GM08714 (cell line): ENCODE results near the gene PCID2.

Experiments
- H3K4me3 ChIP-seq: fragments of 200-500 bp; sonication (Bioruptor generic); 2 replicates; pipeline ENCODE4 v1.5.1; 2014; ENCODE audit warnings: mild to moderate bottlenecking, low read length, inconsistent platforms
- ZNF274 ChIP-seq: IDR thresholded peaks from 2 replicates; pipeline ENCODE4 v1.6.1; 2012; ENCODE audit warnings: mild to moderate bottlenecking, low read depth, low read length

The PCID2 gene

DNA sequence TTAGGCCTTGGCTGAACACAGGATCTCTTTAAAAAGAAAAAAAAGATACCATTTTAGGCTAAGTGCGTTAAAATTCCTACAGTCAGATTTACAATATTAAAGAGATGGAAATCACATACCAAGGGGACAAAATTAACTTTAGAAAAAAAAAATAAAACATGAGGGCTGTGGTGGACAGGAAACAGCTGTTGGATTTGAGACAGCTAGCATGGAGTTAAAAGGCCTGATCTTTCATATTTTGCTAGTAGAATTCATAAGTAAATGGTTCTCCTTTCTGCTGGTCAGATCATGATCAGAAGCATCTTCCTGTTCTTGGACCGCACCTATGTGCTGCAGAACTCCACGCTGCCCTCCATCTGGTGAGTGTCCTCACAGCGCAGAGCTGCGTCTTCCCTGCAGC is 20.7 kb upstream of the PCID2 start:
- H3K4me3 ChIP-seq: no peak overlapping the region
- TF ChIP-seq ZNF274: no peak

DNA sequence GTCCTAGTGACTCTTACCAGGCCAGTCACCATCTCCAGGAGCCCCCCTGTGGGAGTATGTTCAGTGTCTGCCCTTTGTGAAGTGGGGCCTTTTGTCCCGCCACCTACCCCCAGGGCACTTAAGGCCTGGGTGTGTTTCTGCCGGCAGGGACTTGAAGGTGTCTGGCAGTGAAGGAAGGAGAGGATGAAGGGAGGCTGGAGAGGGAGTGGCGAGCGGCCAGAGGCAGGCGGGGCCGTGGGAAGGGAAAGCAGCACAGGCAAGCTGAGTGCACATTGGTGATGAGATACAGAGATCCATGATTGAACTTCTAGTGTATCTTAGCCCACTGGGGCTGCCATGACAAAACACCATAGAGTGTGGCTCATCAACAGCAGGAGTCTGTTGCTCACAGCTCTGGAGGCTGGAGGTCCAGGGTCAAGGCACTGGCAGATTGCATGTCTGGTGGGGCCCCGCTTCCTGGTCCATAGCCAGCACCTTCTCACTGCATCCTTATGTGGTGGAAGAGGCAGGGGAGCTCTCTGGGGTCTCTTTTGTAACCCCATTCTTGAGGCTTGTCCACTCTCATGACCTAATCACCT is 18.5 kb upstream of the PCID2 start:
- TF ChIP-seq ZNF274: no peak
- H3K4me3 ChIP-seq: no peak overlapping the region

DNA sequence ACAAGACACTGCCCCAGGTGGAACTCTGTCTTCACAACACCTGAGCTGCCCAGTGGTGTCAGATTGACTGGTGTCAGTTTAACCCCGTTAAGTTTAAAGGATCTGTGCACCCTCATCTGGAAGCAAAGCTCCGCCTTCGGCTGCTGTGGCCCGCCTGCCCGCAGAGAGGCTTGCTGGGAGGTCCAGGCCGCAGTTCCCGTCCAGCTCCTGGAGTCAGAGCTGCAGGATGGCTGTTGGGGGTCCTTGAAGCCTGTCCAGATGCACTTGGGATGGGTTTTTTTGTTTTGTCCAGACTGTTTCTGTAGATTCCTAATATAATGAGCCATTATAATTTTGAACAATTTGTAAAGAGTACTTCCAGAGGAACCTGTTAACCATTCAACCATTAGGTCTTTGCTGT is 17.0 kb upstream of the PCID2 start:
- no peak for TF ChIP-seq ZNF274
- H3K4me3 ChIP-seq: no peak overlapping the region

DNA sequence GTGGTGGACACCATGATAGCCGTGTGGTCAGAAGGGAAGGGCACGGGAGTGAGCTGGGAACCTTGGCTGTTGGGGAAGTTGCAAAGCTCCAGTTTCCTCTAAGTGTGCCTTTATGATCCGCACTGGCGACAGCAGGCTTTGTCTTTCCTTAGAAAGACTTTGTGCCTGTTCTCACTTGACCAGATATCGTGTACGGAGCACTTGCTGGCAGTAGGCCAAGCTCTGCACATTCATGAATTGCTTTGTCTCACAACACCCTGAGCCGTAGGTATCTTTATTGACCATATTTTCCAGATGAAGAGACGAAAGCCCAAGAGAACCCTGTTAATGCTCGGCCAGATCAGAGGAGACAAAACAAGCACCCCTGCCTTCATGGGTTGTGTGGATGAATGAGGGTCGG is 16.0 kb upstream of the PCID2 start:
- H3K4me3 ChIP-seq: no peak overlapping the region
- TF ChIP-seq ZNF274: no peak

DNA sequence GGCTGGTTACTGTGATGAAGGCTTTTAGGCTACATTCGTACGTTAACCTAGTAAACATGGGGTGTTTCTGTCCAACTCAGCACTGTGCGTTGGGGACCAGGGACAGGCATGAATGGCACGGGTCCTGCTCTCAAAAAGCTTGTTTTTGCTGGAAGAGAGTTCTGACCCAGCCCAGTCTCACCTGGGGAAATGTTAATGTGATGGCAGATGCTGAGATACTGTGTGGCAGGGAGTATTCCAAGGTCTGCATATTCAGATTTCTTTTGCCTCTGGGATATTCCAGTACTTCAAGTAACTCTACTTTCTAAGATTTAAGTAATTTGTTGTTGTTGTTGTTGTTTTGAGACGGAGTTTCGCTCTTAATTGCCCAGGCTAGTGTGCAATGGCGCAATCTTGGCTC is 14.6 kb upstream of the PCID2 start:
- no peak overlapping the region for H3K4me3 ChIP-seq

DNA sequence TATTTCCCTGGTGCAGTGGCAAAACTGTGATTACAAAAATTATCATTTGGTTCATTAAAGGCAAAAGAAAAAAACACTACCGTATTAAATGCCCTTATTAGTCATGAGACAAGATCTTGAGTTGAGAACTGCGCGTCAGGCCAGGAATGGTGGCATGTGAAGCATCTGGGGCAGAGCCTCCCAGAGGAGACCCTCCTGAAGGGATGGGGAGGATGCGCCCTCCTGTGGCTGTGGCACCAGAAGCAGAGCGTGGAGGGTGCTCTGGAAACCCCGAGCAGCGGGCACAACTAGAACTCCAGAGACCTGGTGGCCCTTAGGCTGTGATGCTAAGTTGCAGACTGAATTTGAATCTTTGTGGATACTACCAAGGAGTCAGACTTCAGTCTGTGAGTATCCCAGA is 12.4 kb upstream of the PCID2 start:
- no peak for TF ChIP-seq ZNF274

More for the DNA sequence above, 14.6 kb upstream of the PCID2 start:
- TF ChIP-seq ZNF274: no peak

DNA sequence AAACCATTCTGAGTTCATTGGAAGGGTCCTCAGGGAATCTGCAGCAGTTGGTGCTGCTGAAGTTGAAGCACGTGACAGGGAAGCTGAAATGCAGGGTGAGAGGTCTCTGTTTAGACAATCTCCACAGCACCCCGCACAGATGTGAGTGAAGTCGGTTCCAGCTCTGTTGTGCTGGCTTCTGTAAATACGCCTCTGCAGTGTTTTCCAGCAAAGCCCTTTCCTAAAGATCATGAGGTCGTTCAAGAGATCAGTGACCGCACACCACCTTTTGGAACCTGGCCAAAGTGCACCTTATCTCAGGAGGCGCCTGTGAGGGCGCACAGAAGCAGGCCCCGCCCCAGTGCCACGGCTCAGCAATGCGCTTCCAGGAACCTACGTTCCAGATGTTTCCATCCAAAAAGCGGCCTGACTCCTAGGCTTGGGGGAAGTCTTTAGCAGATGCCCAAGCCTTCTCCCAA is 11.7 kb upstream of the PCID2 start:
- no peak for TF ChIP-seq ZNF274
- H3K4me3 ChIP-seq: no peak overlapping the region

More for the DNA sequence above, 12.4 kb upstream of the PCID2 start:
- H3K4me3 ChIP-seq: no peak overlapping the region

DNA sequence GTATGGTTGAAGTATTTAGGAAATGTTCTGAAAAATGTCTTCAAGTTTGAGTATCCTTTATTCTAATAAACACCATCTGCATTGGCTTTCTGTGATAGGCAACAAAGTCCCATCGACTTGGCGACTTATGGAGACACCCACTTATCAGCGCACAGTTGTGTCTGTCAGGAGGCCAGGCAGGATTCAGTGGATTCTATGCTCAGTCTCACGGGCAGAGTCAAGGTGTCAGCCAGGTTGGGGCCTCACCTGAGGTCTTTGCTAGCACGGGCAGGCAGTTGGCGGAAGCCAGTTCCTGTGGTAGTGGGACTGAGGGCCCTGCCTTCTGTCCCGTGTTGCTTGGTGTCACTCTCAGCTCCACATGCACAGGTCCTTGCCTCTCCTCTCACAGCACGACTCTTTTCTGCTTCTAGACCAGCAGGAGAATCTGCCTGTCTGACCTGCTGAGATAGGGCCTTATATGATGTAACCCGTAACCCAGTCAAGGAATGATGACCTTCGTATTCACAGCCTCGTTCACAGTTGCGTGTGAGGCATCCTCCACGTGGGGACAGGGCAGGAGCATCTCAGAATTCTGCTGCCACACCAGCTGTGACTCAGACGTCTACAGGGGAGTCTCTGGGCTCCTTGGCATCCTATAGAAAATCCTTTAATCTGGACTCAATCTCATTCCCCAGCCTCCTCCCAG is 10.9 kb upstream of the PCID2 start:
- no peak overlapping the region for H3K4me3 ChIP-seq
- no peak for TF ChIP-seq ZNF274

DNA sequence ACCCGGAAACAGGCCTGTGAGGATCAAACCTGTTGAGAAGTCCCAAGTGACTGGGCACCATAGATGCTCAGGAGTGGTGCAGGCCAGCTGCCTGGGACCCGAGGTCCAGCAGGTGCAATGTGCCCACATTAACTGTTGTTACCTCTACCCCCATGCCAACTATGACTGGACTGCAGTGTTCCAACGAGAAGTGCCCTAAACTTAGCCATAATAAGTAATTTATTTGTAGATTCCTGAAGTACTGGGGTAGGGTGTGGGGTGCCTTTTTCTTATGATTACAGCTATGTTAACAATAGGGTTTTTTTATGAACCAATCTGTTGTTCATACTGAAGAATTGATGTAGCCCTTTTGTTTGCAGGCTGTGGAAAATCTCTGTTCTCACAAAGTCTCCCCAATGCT is 10.1 kb upstream of the PCID2 start:
- no peak for TF ChIP-seq ZNF274
- no peak overlapping the region for H3K4me3 ChIP-seq

DNA sequence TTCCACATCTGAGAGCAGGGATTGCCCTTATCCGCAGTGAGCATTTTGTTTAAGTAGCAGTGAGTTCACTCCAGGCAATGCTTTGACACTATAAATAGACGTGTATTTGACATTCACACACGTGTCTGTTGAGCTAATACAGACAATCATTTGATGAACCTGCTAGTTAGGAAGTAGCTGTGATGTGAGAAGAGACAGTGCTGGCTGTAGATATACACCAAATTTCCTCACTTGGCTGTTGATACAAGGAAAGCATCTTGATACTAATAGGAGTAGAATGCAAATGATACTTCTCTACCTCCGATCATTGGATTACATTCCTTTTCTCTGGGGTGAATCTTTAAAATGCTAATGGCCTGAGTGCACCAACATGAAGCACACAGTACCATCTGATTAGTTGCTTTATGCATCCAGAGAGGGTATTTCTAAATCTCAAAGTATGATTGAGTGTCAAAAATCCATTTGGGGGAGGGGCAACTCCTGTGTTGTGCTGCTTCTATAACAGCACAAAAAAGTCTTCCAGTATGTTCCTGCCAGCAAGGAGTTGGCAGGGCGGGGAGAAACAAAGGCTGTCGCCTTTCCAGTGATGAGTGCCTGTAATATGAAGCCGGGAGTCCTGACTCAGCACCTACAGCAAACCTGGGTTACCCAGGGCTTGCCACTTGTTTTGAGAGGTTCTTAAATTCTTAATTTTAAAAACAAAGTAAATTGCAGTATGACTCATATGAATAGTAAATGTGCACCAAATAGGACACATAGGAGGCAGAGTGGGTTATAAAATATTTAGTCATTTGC is 8.0 kb upstream of the PCID2 start:
- TF ChIP-seq ZNF274: no peak
- no peak overlapping the region for H3K4me3 ChIP-seq

DNA sequence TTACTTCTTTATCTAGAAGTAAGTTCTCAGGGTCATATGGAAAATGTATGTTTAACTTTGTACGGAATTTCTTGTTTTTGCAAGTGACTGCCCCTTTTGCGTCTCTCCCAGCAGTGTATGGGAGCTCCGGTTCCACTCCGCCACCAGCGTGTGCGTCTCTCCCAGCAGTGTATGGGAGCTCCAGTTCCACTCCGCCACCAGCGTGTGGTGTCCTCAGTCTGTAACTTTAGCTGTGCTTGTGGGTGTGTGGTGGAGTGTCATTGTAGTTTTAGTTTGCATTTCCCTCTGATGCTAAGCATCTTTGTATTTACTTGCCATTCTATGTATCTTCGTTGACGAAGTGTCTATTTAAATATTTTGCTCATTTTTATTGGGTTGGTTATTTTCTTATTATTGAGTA is 3.3 kb upstream of the PCID2 start:
- no peak overlapping the region for H3K4me3 ChIP-seq
- TF ChIP-seq ZNF274: no peak

DNA sequence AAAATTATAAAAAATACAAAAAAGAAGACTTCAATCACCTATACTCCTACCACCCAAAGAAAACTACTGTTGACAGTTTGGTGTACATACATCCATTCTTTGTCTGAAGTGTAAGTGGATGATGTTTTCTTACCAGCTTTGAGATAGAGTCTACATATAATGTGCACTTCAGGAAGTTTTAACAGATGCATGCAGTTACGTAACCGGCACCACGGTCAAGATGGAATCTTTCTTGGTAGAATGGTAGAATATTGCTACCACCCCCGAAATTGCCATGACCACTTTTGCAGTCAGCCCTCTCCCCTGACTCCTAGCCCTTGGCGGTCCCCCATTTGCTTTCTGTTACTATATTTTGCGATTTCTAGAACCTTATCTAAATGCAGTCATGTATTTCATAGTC is 2.4 kb upstream of the PCID2 start:
- no peak for TF ChIP-seq ZNF274
- H3K4me3 ChIP-seq: peak overlapping the region; percentile 9

DNA sequence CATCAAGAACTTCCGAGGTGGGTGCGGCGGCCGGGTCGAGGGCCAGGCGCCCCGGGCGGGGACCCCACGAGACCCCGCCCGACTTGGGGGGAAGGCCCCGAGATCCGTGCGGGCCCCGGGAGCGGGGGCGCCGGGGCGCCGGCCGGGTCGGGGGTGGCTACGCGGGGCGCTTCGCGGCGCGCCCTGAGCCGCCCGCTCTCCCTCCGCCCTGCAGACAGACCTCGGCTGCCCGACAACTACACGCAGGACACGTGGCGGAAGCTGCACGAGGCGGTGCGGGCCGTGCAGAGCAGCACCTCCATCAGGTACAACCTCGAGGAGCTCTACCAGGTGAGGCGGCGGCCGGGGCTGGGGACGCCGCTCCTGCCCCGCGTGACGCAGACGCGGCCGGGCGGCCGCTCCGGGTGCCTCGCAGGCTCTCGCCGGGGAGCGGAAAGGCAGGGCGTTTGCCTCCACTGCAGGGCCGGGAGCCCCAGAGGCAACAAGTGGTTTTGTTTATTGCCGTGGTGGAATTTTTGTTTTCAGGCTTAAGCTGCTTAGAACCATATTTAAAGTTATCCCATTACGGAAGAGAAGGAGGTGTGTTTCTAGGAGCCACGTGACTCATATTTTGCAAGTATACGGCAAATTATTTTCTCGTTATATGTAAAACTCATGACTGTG is 1.4 kb upstream of the PCID2 start:
- no peak for TF ChIP-seq ZNF274

DNA sequence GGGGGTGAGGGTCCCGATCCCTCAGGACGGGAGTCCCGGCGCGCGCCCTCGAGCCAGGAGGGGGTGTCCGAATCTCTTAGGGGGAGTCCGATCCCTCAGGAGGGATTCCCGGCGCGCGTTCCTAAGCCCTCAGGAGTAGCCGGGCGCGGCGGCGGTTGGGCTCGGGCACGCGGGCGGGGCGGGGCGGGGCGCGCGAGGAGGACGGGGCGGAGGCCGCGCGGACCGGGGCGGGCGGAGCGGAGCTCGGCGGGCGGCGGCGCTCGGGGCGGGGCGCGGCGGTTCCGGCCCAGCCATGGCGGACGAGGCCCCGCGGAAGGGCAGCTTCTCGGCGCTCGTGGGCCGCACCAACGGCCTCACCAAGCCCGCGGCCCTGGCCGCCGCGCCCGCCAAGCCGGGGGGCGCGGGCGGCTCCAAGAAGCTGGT is 878 bp upstream of the PCID2 start, which contains the start of gene CUL4A:
CUL4A (plus strand) TSS at position 278 of the 423 bp plus-strand sequence; CDS start at position 293, 15 bp downstream.
- TF ChIP-seq ZNF274: no peak

More for the DNA sequence above, 1.4 kb upstream of the PCID2 start:
- H3K4me3 ChIP-seq: peak overlapping the region; percentile 92

More for the DNA sequence above, 878 bp upstream of the PCID2 start, which contains the start of gene CUL4A:
- peak within 1 kb of the TSS; percentile 94 for H3K4me3 ChIP-seq
